Astrocyte of the spinal cord (primary cell): ENCODE data around the gene VWF.

Experiments used
- DNase-seq: peaks from one replicate; pipeline ENCODE4 v3.0.0; 2011; ENCODE audit warnings: low read depth, low spot score
- H3K4me3 ChIP-seq: 2 replicates; pipeline ENCODE4 v1.5.1; 2011; ENCODE audit warnings: low read depth, mild to moderate bottlenecking, low read length, moderate library complexity
- in situ Hi-C: cut with HindIII; loops from 2 replicates; pipeline ENCODE4 v1.10.0; 2017; ENCODE audit warnings: low sequenced_read_pairs
- TF ChIP-seq, protein P1 (sequence below): IDR thresholded peaks from 2 replicates; pipeline ENCODE4 v1.5.1; 2012; ENCODE audit warnings: low read depth, mild to moderate bottlenecking, low read length, inconsistent platforms

Gene VWF

DNA sequence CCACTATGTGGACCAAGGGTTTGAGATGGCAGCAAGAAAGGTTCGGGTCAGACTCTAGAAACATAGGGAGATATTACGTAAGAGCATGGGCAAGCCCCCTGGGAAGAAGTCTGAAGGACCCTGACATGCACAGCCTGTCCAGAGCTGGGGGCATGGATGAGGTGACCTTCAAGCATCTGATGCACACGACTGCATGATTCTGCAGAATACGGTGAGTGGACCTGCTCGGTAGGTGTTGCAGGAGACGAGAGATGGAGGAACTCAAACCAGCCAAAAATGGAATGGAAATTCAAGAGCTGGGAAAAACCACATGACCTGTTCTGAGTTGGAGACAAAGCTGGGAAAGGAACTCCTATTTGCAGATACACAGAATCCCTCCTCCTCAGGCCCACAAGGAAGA lies 223.1 kb downstream of the VWF start:
- H3K4me3 ChIP-seq: no peak overlapping the region
- in situ Hi-C loops: no loop called here
- DNase-seq: no peak
- TF ChIP-seq, protein P1, sequence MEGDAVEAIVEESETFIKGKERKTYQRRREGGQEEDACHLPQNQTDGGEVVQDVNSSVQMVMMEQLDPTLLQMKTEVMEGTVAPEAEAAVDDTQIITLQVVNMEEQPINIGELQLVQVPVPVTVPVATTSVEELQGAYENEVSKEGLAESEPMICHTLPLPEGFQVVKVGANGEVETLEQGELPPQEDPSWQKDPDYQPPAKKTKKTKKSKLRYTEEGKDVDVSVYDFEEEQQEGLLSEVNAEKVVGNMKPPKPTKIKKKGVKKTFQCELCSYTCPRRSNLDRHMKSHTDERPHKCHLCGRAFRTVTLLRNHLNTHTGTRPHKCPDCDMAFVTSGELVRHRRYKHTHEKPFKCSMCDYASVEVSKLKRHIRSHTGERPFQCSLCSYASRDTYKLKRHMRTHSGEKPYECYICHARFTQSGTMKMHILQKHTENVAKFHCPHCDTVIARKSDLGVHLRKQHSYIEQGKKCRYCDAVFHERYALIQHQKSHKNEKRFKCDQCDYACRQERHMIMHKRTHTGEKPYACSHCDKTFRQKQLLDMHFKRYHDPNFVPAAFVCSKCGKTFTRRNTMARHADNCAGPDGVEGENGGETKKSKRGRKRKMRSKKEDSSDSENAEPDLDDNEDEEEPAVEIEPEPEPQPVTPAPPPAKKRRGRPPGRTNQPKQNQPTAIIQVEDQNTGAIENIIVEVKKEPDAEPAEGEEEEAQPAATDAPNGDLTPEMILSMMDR: no peak

DNA sequence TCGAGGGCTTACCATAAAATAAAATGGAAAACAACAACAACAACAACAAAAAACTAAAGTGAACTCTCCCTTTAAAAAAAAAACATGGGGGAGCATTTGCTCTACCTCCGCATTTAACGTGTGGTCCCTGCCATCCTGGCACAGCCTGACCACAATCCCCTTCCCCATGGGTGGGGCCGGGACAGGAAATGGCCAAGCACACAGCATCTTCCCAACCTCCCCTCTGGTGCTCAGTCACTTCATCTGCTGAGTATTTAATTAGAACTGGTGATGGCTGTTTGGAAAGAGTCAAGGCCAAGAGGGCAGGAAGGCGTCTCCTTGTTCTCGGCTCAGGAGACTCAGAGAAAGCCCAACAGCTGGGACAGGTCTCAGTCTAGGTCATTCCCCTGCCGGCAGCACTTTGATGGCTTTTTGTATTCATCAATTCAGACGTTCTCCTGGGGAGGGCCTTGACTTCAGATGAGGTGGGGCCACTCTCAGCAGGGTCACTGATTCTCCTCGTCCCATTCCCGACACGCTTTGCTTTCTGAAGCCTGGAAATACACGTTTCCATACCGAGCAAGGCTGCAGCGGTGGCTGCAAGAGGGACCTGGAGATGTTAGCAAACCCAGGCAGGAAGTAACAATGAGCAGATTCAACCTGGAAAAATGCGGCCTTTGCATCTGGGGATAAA lies 223.8 kb downstream of the VWF start:
- DNase-seq: no peak
- no peak overlapping the region for H3K4me3 ChIP-seq
- in situ Hi-C loops: no loop called here
- TF ChIP-seq, protein P1: no peak

DNA sequence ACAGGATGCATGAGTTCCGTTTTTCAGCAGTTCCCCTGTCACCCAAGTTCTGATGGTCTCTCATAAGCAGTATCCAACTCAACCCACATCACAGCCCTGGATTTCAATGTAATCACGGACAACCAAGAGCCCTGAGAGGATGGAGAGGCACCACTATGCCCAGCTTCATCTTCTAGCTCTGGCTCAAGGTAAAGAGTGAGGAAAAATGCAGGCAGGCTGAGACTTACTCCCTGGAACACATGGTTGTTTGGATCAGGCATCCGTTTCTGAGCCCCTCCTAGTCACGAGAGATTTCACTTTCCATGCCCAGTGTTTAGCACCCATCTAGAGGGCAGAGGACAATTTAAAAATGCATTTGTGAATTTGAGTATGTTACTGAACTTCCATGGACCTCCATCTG lies 224.4 kb downstream of the VWF start:
- in situ Hi-C loops: no loop called here
- H3K4me3 ChIP-seq: no peak overlapping the region
- DNase-seq: no peak
- TF ChIP-seq, protein P1: no peak

DNA sequence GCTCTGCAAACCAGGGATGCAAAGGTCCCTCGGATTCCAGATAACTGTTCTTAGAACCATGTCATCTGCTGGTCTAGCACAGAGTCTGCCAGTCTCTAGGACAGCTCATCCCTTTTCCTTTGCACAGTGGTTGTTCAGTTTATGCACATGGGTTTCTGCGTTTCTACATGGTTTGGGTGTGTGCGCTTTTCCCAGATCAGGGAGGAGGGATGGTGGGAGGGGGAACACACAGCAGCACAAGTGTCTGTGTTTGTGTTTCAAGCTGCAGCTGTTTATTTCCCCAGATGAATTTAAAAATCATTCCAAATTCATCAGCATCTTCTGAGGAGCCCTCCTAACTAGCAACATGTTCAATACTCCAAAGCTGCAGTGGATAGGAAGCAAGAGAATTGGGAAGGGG lies 224.8 kb downstream of the VWF start:
- TF ChIP-seq, protein P1: no peak
- no peak for DNase-seq
- no peak overlapping the region for H3K4me3 ChIP-seq
- in situ Hi-C loops: no loop called here

DNA sequence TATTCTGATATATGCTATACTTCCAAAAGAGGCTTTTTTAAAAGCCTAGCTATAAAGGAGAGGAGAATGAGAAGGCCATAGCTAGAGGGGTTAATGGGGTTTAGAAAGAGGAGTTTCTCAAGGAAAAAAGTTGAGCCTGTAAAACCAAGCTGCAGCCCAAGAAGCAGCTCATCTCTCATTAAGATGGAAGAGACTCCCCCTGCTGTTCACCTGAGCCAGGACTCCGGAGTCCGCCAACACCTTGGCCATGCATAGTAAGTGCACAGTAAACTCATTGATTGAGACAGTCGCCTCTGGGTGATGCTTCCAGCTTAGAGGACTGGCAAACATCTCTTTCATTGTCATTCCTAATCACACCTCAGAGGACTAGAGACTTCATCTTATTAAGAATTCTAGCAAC lies 225.6 kb downstream of the VWF start:
- TF ChIP-seq, protein P1: no peak
- DNase-seq: no peak
- no peak overlapping the region for H3K4me3 ChIP-seq
- in situ Hi-C loops: no loop called here
